Liver (tissue), 9 donors: ENCODE data around the gene ABLIM1. TPM values are rescaled to one million over a fixed set of nuclear protein-coding genes. Genes with fewer than 3 reads are reported as not detected.

ENCODE experiments used
- DNase-seq: peaks from one replicate; pipeline ENCODE4 v3.0.0-alpha.2; 2017; ENCODE audit warnings: low spot score
- H3K27ac ChIP-seq, 2 donors: one replicate each; pipeline ENCODE4 v1.7.0; 2013; ENCODE audit warnings: inconsistent platforms in 2 of 2, low read length in 2 of 2, control low read depth in 1 of 2, low read depth in 1 of 2, mild to moderate bottlenecking in 1 of 2
- H3K27me3 ChIP-seq, 4 donors: one replicate each; pipeline versions ENCODE4 v1.6.1 to v1.7.0; 2013; ENCODE audit warnings: low read length in 3 of 4, inconsistent platforms in 1 of 4, mild to moderate bottlenecking in 1 of 4, moderate library complexity in 1 of 4; ENCODE audit not compliant: control insufficient read depth in 4 of 4, insufficient read depth in 4 of 4
- H3K36me3 ChIP-seq, 4 donors: one replicate each; pipeline versions ENCODE4 v1.6.1 to v1.7.0; 2013; ENCODE audit warnings: low read length in 3 of 4, mild to moderate bottlenecking in 3 of 4, low read depth in 1 of 4, moderate library complexity in 1 of 4; ENCODE audit not compliant: control insufficient read depth in 4 of 4, insufficient read depth in 3 of 4
- H3K4me1 ChIP-seq, 4 donors: one replicate each; pipeline versions ENCODE4 v1.6.1 to v1.7.0; 2013; ENCODE audit warnings: low read length in 3 of 4, mild to moderate bottlenecking in 3 of 4, moderate library complexity in 1 of 4; ENCODE audit not compliant: control insufficient read depth in 4 of 4, insufficient read depth in 4 of 4
- H3K4me3 ChIP-seq, 3 donors: one replicate each; pipeline versions ENCODE4 v1.6.1 to v1.7.0; 2013; ENCODE audit warnings: low read length in 3 of 3, control low read depth in 1 of 3, low read depth in 1 of 3, mild to moderate bottlenecking in 1 of 3
- H3K9ac ChIP-seq, 2 donors: one replicate each; pipeline ENCODE4 v1.7.0; 2013; ENCODE audit warnings: low read length in 2 of 2, mild to moderate bottlenecking in 2 of 2, moderate library complexity in 2 of 2, control low read depth in 1 of 2, low read depth in 1 of 2
- H3K9me3 ChIP-seq, 4 donors: one replicate each; pipeline versions ENCODE4 v1.6.1 to v1.7.0; 2013; ENCODE audit warnings: low read length in 3 of 4; ENCODE audit not compliant: control insufficient read depth in 4 of 4
- EGR1 ChIP-seq, 2 donors: IDR thresholded peaks; 2 replicates each; pipeline ENCODE4 v1.6.1; 2016 to 2018; ENCODE audit warnings: antibody characterized with exemption in 2 of 2, low read depth in 2 of 2
- FOXA1 ChIP-seq: IDR thresholded peaks from 2 replicates; pipeline ENCODE4 v1.6.1; 2016; ENCODE audit warnings: antibody characterized with exemption
- FOXA2 ChIP-seq: IDR thresholded peaks from 2 replicates; pipeline ENCODE4 v1.6.1; 2016; ENCODE audit warnings: antibody characterized with exemption
- GABPA ChIP-seq, 2 donors: IDR thresholded peaks in 1 of 2; conservative IDR thresholded peaks in 1 of 2; 2 replicates each; pipeline ENCODE4 v1.6.1; 2016; ENCODE audit warnings: antibody characterized with exemption in 2 of 2, mild to moderate bottlenecking in 1 of 2, moderate library complexity in 1 of 2
- HNF4A ChIP-seq, 2 donors: conservative IDR thresholded peaks; 2 replicates each; pipeline ENCODE4 v1.6.1; 2016; ENCODE audit warnings: antibody characterized with exemption in 2 of 2, mild to moderate bottlenecking in 2 of 2
- HNF4G ChIP-seq: IDR thresholded peaks from 2 replicates; pipeline ENCODE4 v1.6.1; 2016; ENCODE audit warnings: antibody characterized with exemption
- JUND ChIP-seq, 2 donors: IDR thresholded peaks; 2 replicates each; pipeline ENCODE4 v1.6.1; 2016; ENCODE audit warnings: antibody characterized with exemption in 2 of 2
- NR2F2 ChIP-seq: IDR thresholded peaks from 2 replicates; pipeline ENCODE4 v1.6.1; 2016; ENCODE audit warnings: antibody characterized with exemption
- RAD21 ChIP-seq, 2 donors: IDR thresholded peaks; 2 replicates each; pipeline ENCODE4 v1.6.1; 2016; ENCODE audit warnings: antibody characterized with exemption in 2 of 2, mild to moderate bottlenecking in 2 of 2
- RXRA ChIP-seq, 2 donors: IDR thresholded peaks; 2 replicates each; pipeline ENCODE4 v1.6.1; 2017 to 2018; ENCODE audit warnings: antibody characterized with exemption in 2 of 2, mild to moderate bottlenecking in 1 of 2
- SP1 ChIP-seq: IDR thresholded peaks from 2 replicates; pipeline ENCODE4 v1.6.1; 2018; ENCODE audit warnings: antibody characterized with exemption, mild to moderate bottlenecking
- TAF1 ChIP-seq: conservative IDR thresholded peaks from 2 replicates; pipeline ENCODE4 v1.6.1; 2016; ENCODE audit warnings: antibody characterized with exemption, mild to moderate bottlenecking
- YY1 ChIP-seq: IDR thresholded peaks from 2 replicates; pipeline ENCODE4 v1.6.1; 2016; ENCODE audit warnings: antibody characterized with exemption, mild to moderate bottlenecking
- WGBS: extraction: QIAGEN DNeasy Blood & Tissue Kit; methylation state at CpG from one replicate; pipeline ENCODE4 v1.1.7; 2013; 5-methylcytosine and 5-hydroxymethylcytosine counted together
- polyA plus RNA-seq, 2 donors: library from polyadenylated mRNA; stranded (reverse) in 1 of 2; unstranded in 1 of 2; fragments of 200-250 nt in 1 of 2; fragments of >200 nt in 1 of 2; fragmentation: Nextera tagmentation in 1 of 2; extraction: Ambion mirVana in 1 of 2; gene quantifications; one replicate each; pipeline versions ENCODE4 v1.2.1 to v1.2.3, GENCODE V29; 2013 to 2015
- total RNA-seq, 2 donors: library from RNA; depleted of rRNA; stranded (reverse); fragments of >200 nt; gene quantifications; one replicate each; pipeline ENCODE4 v1.2.3, GENCODE V29; 2014
- TF ChIP-seq, protein P1 (sequence below): IDR thresholded peaks from 2 replicates; pipeline ENCODE4 v1.6.1; 2016; ENCODE audit warnings: antibody characterized with exemption
- TF ChIP-seq, protein P2 (sequence below): IDR thresholded peaks from 2 replicates; pipeline ENCODE4 v1.6.1; 2016; ENCODE audit warnings: antibody characterized with exemption, mild to moderate bottlenecking
- TF ChIP-seq, protein P3 (sequence below): fragments of 150-350 bp; IDR thresholded peaks from 2 replicates; pipeline ENCODE4 v1.5.1; 2017; ENCODE audit warnings: improper control_type of control experiment, low read depth, low read length; ENCODE audit not compliant: missing input control
- TF ChIP-seq, protein P4 (sequence below): IDR thresholded peaks from 2 replicates; pipeline ENCODE4 v1.6.1; 2016; ENCODE audit warnings: antibody characterized with exemption
- TF ChIP-seq, protein P5 (sequence below): IDR thresholded peaks from 2 replicates; pipeline ENCODE4 v1.6.1; 2016; ENCODE audit warnings: antibody characterized with exemption
- donor health status: healthy.
- donor health status: healthy.
- donor health status: healthy.
- donor health status: healthy.
- donor health status: healthy.

The ABLIM1 gene
- total and polyA plus RNA-seq, 4 donors: 10.9 to 31.3 (median 13.1) TPM

DNA sequence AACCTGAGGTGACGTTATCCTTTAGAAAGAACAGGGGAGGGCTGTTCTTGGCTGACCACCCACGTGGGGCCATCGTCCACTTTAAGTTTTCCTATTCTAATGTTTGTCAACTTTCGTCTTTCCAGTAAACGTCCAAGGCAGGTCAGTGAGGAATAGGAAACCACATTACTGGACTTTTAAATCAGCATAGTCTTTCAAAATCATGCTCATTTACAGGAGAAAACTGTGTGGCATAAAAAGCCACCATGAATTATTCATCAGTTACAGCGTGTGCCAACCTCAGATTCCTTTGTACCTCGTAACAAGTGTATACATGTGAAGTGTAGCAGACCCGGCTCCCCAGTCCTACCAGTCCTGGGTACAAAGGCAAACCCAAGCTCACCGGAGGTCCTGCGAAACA lies 25.1 kb upstream of the ABLIM1 start (continued):
- TF ChIP-seq, protein P1, sequence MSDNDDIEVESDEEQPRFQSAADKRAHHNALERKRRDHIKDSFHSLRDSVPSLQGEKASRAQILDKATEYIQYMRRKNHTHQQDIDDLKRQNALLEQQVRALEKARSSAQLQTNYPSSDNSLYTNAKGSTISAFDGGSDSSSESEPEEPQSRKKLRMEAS: no peak

DNA sequence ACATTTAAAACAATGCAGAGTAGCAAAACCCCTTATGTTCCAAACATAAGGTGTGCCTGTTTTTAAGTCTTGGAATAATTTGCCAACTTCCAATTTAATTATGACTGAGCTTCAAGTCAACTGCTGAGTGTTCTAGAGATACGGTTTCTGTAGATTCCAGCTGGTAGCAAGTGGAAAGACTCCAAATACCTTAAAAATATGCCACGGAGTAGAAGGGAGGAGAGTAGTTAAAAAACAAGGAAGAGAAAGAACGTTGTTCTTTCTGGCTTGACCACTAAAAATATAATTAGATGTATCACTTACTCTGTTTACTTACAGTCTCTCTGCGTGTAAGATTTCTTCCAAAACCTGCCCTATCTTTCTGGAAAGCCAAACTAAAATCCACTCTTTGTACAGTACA lies 24.5 kb upstream of the ABLIM1 start:
- TF ChIP-seq JUND (IDR thresholded peaks at IDR 0.05) (no peak), FOXA1 (no peak), SP1 (no peak), EGR1 (IDR thresholded peaks at IDR 0.05; ENCODE audit: low read depth in 2 of 2) (no peak), RXRA (IDR thresholded peaks at IDR 0.05) (no peak), RAD21 (IDR thresholded peaks at IDR 0.05) (no peak)
- TF ChIP-seq, protein P2, sequence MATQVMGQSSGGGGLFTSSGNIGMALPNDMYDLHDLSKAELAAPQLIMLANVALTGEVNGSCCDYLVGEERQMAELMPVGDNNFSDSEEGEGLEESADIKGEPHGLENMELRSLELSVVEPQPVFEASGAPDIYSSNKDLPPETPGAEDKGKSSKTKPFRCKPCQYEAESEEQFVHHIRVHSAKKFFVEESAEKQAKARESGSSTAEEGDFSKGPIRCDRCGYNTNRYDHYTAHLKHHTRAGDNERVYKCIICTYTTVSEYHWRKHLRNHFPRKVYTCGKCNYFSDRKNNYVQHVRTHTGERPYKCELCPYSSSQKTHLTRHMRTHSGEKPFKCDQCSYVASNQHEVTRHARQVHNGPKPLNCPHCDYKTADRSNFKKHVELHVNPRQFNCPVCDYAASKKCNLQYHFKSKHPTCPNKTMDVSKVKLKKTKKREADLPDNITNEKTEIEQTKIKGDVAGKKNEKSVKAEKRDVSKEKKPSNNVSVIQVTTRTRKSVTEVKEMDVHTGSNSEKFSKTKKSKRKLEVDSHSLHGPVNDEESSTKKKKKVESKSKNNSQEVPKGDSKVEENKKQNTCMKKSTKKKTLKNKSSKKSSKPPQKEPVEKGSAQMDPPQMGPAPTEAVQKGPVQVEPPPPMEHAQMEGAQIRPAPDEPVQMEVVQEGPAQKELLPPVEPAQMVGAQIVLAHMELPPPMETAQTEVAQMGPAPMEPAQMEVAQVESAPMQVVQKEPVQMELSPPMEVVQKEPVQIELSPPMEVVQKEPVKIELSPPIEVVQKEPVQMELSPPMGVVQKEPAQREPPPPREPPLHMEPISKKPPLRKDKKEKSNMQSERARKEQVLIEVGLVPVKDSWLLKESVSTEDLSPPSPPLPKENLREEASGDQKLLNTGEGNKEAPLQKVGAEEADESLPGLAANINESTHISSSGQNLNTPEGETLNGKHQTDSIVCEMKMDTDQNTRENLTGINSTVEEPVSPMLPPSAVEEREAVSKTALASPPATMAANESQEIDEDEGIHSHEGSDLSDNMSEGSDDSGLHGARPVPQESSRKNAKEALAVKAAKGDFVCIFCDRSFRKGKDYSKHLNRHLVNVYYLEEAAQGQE: no peak
- TF ChIP-seq, protein P3, sequence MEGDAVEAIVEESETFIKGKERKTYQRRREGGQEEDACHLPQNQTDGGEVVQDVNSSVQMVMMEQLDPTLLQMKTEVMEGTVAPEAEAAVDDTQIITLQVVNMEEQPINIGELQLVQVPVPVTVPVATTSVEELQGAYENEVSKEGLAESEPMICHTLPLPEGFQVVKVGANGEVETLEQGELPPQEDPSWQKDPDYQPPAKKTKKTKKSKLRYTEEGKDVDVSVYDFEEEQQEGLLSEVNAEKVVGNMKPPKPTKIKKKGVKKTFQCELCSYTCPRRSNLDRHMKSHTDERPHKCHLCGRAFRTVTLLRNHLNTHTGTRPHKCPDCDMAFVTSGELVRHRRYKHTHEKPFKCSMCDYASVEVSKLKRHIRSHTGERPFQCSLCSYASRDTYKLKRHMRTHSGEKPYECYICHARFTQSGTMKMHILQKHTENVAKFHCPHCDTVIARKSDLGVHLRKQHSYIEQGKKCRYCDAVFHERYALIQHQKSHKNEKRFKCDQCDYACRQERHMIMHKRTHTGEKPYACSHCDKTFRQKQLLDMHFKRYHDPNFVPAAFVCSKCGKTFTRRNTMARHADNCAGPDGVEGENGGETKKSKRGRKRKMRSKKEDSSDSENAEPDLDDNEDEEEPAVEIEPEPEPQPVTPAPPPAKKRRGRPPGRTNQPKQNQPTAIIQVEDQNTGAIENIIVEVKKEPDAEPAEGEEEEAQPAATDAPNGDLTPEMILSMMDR: no peak
- Histone ChIP-seq H3K9ac (no peak overlapping the region), H3K36me3 (no peaks in the 10 kb centered on the region), H3K4me1 (peaks cover 0 to 43% (median 13%) of the 10 kb centered on the region in 4 donors), H3K27me3 (no peaks in the 10 kb centered on the region), H3K27ac (peak overlapping the region in 1 of 2 donors; percentile 91), H3K4me3 (no peak overlapping the region), H3K9me3 (no peaks in the 10 kb centered on the region)
- 47% methylated on average over 4 of the region's 4 CpGs for WGBS
- DNase-seq: no peak

DNA sequence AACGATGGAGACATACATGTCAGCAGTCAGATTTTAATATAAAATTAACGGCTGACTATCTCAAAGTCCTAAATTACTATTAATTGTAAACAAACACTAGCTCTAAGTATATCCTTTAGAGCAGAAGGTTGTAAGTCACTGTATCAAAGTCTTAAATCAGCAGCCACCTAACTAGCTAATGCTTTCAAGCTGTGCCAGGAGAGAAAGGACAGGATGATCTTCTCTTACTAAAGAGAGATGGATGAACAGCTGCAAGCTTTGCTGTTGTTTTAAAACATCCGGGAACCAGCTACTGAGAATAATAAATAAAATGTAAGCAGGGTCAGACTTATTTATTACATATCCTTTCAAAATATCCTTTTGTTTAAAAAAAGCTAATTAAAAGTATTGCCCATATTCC lies 24.0 kb upstream of the ABLIM1 start:
- H3K27ac ChIP-seq: no peak overlapping the region
- no peaks in the 10 kb centered on the region for H3K27me3 ChIP-seq
- H3K36me3 ChIP-seq: peaks cover 0 to 1% (median 0%) of the 10 kb centered on the region in 4 donors
- H3K9ac ChIP-seq: no peak overlapping the region
- H3K4me3 ChIP-seq: no peak overlapping the region
- peaks cover 0 to 43% (median 13%) of the 10 kb centered on the region in 4 donors for H3K4me1 ChIP-seq
- WGBS: 78% methylated on average over 3 of the region's 3 CpGs
- no peaks in the 10 kb centered on the region for H3K9me3 ChIP-seq
- DNase-seq: no peak
- TF ChIP-seq FOXA1 (no peak), FOXA2 (no peak), HNF4G (no peak), GABPA (IDR thresholded peaks at IDR 0.05 in 1 of 2, conservative IDR thresholded peaks at IDR 0.05 in 1 of 2) (no peak), YY1 (no peak), EGR1 (IDR thresholded peaks at IDR 0.05; ENCODE audit: low read depth in 2 of 2) (no peak), RAD21 (IDR thresholded peaks at IDR 0.05) (no peak), TAF1 (no peak), HNF4A (conservative IDR thresholded peaks at IDR 0.05) (no peak), RXRA (IDR thresholded peaks at IDR 0.05) (no peak), SP1 (no peak), NR2F2 (no peak)
- TF ChIP-seq, protein P1: no peak
- TF ChIP-seq, protein P4, sequence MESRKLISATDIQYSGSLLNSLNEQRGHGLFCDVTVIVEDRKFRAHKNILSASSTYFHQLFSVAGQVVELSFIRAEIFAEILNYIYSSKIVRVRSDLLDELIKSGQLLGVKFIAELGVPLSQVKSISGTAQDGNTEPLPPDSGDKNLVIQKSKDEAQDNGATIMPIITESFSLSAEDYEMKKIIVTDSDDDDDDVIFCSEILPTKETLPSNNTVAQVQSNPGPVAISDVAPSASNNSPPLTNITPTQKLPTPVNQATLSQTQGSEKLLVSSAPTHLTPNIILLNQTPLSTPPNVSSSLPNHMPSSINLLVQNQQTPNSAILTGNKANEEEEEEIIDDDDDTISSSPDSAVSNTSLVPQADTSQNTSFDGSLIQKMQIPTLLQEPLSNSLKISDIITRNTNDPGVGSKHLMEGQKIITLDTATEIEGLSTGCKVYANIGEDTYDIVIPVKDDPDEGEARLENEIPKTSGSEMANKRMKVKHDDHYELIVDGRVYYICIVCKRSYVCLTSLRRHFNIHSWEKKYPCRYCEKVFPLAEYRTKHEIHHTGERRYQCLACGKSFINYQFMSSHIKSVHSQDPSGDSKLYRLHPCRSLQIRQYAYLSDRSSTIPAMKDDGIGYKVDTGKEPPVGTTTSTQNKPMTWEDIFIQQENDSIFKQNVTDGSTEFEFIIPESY: no peak
- TF ChIP-seq, protein P5, sequence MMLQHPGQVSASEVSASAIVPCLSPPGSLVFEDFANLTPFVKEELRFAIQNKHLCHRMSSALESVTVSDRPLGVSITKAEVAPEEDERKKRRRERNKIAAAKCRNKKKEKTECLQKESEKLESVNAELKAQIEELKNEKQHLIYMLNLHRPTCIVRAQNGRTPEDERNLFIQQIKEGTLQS: no peak
- TF ChIP-seq, protein P3: no peak
